GM23338 (cell line): ENCODE results near the gene GNAS. TPM values are rescaled to one million over a fixed set of nuclear protein-coding genes. Genes with fewer than 3 reads are reported as not detected.

ENCODE experiments used
- ATAC-seq: fragments of 200-7000 bp; cut with Tn5 transposase; 3 replicates; pipeline ENCODE4 v1.9.1; 2020
- DNase-seq: peaks from one replicate; pipeline ENCODE4 v3.0.0-alpha.2; 2015; ENCODE audit warnings: low spot score
- H2AFZ ChIP-seq: fragments of 200-600 bp; sonication (generic); 2 replicates; pipeline ENCODE4 v1.8.0; 2016; ENCODE audit warnings: antibody characterized with exemption, mild to moderate bottlenecking, moderate library complexity
- H3F3A ChIP-seq: fragments of 200-600 bp; sonication (generic); replicated peaks from 2 replicates; pipeline ENCODE4 v1.8.0; 2017; ENCODE audit warnings: antibody characterized with exemption, mixed run types, low read depth
- H3K27ac ChIP-seq: fragments of 200-600 bp; sonication (generic); 2 replicates; pipeline ENCODE4 v1.6.1; 2016; ENCODE audit warnings: low read depth
- H3K27me3 ChIP-seq: fragments of 200-600 bp; sonication (generic); 2 replicates; pipeline ENCODE4 v1.8.0; 2016; ENCODE audit warnings: mild to moderate bottlenecking, mixed run types, moderate library complexity; ENCODE audit not compliant: insufficient read depth
- H3K36me3 ChIP-seq: fragments of 200-600 bp; sonication (generic); 2 replicates; pipeline ENCODE4 v1.8.0; 2016; ENCODE audit warnings: mild to moderate bottlenecking; ENCODE audit not compliant: insufficient read depth
- H3K4me1 ChIP-seq: fragments of 200-600 bp; sonication (generic); 2 replicates; pipeline ENCODE4 v1.8.0; 2016; ENCODE audit warnings: mild to moderate bottlenecking, moderate library complexity; ENCODE audit not compliant: insufficient read depth
- H3K4me2 ChIP-seq: fragments of 200-600 bp; sonication (generic); 2 replicates; pipeline ENCODE4 v1.7.1; 2017; ENCODE audit warnings: mixed run types
- H3K4me3 ChIP-seq: fragments of 200-600 bp; sonication (generic); 2 replicates; pipeline ENCODE4 v1.6.1; 2016; ENCODE audit warnings: mixed run types
- H3K79me2 ChIP-seq: fragments of 200-600 bp; sonication (generic); replicated peaks from 2 replicates; pipeline ENCODE4 v1.8.0; 2017; ENCODE audit warnings: mild to moderate bottlenecking; ENCODE audit not compliant: insufficient read depth
- H3K9me2 ChIP-seq: fragments of 200-600 bp; sonication (generic); 2 replicates; pipeline ENCODE4 v1.8.0; 2017; ENCODE audit not compliant: insufficient read depth
- H4K20me1 ChIP-seq: fragments of 200-600 bp; sonication (generic); replicated peaks from 2 replicates; pipeline ENCODE4 v1.8.0; 2017; ENCODE audit warnings: mild to moderate bottlenecking; ENCODE audit not compliant: insufficient read depth
- H3K27ac Mint-ChIP-seq: 2 replicates; pipeline ENCODE4 v1.8.0; 2020; ENCODE audit warnings: inconsistent platforms, mild to moderate bottlenecking, moderate library complexity, mixed read lengths
- H3K27me3 Mint-ChIP-seq: 3 replicates; pipeline ENCODE4 v1.8.0; 2022; ENCODE audit warnings: low read depth, mild to moderate bottlenecking, moderate library complexity, mixed read lengths, inconsistent platforms; ENCODE audit not compliant: insufficient read depth, poor library complexity
- H3K36me3 Mint-ChIP-seq: 3 replicates; pipeline ENCODE4 v1.8.0; 2021; ENCODE audit warnings: low read depth, mild to moderate bottlenecking, inconsistent platforms, moderate library complexity, mixed read lengths
- H3K4me1 Mint-ChIP-seq: 3 replicates; pipeline ENCODE4 v1.8.0; 2020; ENCODE audit warnings: mild to moderate bottlenecking, inconsistent platforms, mixed read lengths
- H3K4me3 Mint-ChIP-seq: 3 replicates; pipeline ENCODE4 v1.8.0; 2021; ENCODE audit warnings: moderate library complexity, mild to moderate bottlenecking, inconsistent platforms, mixed read lengths
- H3K9me3 Mint-ChIP-seq: 3 replicates; pipeline ENCODE4 v1.8.0; 2020; ENCODE audit warnings: moderate library complexity, mild to moderate bottlenecking, inconsistent platforms, mixed read lengths
- CREB1 ChIP-seq: fragments of 250-450 bp; sonication (Bioruptor Pico); IDR thresholded peaks from 2 replicates; pipeline ENCODE4 v1.5.0; 2020; ENCODE audit warnings: low read depth, mild to moderate bottlenecking, moderate library complexity
- JUNB ChIP-seq: IDR thresholded peaks from one replicate; pipeline ENCODE4 v1.6.1; 2016; ENCODE audit warnings: antibody characterized with exemption; ENCODE audit not compliant: unreplicated experiment
- STAT1 ChIP-seq: IDR thresholded peaks from one replicate; pipeline ENCODE4 v1.6.1; 2016; ENCODE audit warnings: antibody characterized with exemption; ENCODE audit not compliant: unreplicated experiment
- ZNF331 ChIP-seq: fragments of 250-450 bp; sonication (Bioruptor Pico); IDR thresholded peaks from 2 replicates; pipeline ENCODE4 v1.5.0; 2020; ENCODE audit warnings: low read depth, mild to moderate bottlenecking, moderate library complexity
- polyA plus RNA-seq: library from polyadenylated mRNA; unstranded; fragments of >200 nt; fragmentation: Nextera tagmentation; extraction: Ambion mirVana; gene quantifications from 2 replicates; pipeline ENCODE4 v1.2.1, GENCODE V29; 2016
- total RNA-seq: library from RNA; depleted of rRNA; stranded (reverse); fragments of >200 nt; shearing (Covaris generic); gene quantifications from 2 replicates; pipeline ENCODE4 v1.2.3, GENCODE V29; 2014
- TF ChIP-seq, protein P1 (sequence below): fragments of 250-450 bp; sonication (Bioruptor Pico); IDR thresholded peaks from 2 replicates; pipeline ENCODE4 v1.5.0; 2020; ENCODE audit warnings: mild to moderate bottlenecking, moderate library complexity
- TF ChIP-seq, protein P2 (sequence below), 2 experiments: fragments of 200-600 bp in 1 of 2; sonication (generic) in 1 of 2; conservative IDR thresholded peaks; 2 replicates each; pipeline versions ENCODE4 v1.5.1 to v1.6.1; 2016 to 2017; ENCODE audit warnings: antibody characterized with exemption in 2 of 2, low read depth in 2 of 2, mild to moderate bottlenecking in 2 of 2, moderate library complexity in 1 of 2

GNAS gene
- total and polyA plus RNA-seq, 2 experiments from 2014 or later = 917 to 1,042 TPM

DNA sequence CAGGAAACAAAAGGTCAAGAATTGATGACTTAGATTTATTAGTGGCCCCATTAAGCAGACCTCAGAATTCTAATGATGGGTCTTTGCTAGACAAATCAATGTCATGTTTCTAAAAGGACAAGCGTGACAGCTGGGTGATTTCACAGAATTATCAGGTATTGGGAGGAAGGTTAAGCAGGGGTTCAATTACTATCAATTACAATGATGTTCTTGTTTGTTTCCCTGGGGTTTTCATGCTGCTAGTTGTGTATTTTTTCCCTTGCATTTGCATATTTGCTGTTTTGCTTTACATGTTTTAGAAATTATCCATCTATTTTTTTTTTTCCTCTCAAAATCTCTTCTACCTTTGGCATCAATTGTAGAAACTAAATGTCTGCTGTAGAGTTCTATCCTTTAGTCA lies 27.9 kb downstream of the GNAS start:
- peaks cover 73% of the 10 kb centered on the region for H3K4me1 ChIP-seq
- Mint-ChIP-seq H3K27ac (no peak overlapping the region), H3K36me3 (peaks cover 26% of the 10 kb centered on the region)

More for the DNA sequence above, 27.9 kb downstream of the GNAS start:
- Histone ChIP-seq H3K4me3 (no peak overlapping the region), H3K27ac (no peak overlapping the region), H3K9me2 (0 out of 2 replicates have a peak, but pooled peaks cover 5% of the 10 kb centered on the region), H3K4me2 (no peak overlapping the region), H3K27me3 (no peaks in the 10 kb centered on the region), H3F3A (peaks cover 5% of the 10 kb centered on the region; the same call in 1 of the 2 replicates), H3K79me2 (no peaks in the 10 kb centered on the region; the same call in 1 of the 2 replicates), H2AFZ (no peak overlapping the region), H3K36me3 (no peaks in the 10 kb centered on the region), H4K20me1 (no peaks in the 10 kb centered on the region)
- TF ChIP-seq JUNB (no peak), ZNF331 (no peak), CREB1 (no peak), STAT1 (no peak)
- TF ChIP-seq, protein P1, sequence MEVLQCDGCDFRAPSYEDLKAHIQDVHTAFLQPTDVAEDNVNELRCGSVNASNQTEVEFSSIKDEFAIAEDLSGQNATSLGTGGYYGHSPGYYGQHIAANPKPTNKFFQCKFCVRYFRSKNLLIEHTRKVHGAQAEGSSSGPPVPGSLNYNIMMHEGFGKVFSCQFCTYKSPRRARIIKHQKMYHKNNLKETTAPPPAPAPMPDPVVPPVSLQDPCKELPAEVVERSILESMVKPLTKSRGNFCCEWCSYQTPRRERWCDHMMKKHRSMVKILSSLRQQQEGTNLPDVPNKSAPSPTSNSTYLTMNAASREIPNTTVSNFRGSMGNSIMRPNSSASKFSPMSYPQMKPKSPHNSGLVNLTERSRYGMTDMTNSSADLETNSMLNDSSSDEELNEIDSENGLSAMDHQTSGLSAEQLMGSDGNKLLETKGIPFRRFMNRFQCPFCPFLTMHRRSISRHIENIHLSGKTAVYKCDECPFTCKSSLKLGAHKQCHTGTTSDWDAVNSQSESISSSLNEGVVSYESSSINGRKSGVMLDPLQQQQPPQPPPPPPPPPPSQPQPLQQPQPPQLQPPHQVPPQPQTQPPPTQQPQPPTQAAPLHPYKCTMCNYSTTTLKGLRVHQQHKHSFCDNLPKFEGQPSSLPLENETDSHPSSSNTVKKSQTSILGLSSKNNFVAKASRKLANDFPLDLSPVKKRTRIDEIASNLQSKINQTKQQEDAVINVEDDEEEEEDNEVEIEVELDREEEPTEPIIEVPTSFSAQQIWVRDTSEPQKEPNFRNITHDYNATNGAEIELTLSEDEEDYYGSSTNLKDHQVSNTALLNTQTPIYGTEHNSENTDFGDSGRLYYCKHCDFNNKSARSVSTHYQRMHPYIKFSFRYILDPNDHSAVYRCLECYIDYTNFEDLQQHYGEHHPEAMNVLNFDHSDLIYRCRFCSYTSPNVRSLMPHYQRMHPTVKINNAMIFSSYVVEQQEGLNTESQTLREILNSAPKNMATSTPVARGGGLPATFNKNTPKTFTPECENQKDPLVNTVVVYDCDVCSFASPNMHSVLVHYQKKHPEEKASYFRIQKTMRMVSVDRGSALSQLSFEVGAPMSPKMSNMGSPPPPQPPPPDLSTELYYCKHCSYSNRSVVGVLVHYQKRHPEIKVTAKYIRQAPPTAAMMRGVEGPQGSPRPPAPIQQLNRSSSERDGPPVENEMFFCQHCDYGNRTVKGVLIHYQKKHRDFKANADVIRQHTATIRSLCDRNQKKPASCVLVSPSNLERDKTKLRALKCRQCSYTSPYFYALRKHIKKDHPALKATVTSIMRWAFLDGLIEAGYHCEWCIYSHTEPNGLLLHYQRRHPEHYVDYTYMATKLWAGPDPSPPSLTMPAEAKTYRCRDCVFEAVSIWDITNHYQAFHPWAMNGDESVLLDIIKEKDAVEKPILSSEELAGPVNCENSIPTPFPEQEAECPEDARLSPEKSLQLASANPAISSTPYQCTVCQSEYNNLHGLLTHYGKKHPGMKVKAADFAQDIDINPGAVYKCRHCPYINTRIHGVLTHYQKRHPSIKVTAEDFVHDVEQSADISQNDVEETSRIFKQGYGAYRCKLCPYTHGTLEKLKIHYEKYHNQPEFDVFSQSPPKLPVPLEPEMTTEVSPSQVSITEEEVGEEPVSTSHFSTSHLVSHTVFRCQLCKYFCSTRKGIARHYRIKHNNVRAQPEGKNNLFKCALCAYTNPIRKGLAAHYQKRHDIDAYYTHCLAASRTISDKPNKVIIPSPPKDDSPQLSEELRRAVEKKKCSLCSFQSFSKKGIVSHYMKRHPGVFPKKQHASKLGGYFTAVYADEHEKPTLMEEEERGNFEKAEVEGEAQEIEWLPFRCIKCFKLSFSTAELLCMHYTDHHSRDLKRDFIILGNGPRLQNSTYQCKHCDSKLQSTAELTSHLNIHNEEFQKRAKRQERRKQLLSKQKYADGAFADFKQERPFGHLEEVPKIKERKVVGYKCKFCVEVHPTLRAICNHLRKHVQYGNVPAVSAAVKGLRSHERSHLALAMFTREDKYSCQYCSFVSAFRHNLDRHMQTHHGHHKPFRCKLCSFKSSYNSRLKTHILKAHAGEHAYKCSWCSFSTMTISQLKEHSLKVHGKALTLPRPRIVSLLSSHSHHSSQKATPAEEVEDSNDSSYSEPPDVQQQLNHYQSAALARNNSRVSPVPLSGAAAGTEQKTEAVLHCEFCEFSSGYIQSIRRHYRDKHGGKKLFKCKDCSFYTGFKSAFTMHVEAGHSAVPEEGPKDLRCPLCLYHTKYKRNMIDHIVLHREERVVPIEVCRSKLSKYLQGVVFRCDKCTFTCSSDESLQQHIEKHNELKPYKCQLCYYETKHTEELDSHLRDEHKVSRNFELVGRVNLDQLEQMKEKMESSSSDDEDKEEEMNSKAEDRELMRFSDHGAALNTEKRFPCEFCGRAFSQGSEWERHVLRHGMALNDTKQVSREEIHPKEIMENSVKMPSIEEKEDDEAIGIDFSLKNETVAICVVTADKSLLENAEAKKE (CRISPR knock-in tag) = no peak
- TF ChIP-seq, protein P2, sequence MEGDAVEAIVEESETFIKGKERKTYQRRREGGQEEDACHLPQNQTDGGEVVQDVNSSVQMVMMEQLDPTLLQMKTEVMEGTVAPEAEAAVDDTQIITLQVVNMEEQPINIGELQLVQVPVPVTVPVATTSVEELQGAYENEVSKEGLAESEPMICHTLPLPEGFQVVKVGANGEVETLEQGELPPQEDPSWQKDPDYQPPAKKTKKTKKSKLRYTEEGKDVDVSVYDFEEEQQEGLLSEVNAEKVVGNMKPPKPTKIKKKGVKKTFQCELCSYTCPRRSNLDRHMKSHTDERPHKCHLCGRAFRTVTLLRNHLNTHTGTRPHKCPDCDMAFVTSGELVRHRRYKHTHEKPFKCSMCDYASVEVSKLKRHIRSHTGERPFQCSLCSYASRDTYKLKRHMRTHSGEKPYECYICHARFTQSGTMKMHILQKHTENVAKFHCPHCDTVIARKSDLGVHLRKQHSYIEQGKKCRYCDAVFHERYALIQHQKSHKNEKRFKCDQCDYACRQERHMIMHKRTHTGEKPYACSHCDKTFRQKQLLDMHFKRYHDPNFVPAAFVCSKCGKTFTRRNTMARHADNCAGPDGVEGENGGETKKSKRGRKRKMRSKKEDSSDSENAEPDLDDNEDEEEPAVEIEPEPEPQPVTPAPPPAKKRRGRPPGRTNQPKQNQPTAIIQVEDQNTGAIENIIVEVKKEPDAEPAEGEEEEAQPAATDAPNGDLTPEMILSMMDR (conservative IDR thresholded peaks at IDR 0.05; ENCODE audit: low read depth in 2 of 2) = no peak
- H3K9me3 Mint-ChIP-seq = no peaks in the 10 kb centered on the region
- ATAC-seq = no peak
- H3K4me3 Mint-ChIP-seq = no peak overlapping the region
- H3K4me1 Mint-ChIP-seq = peaks cover 85% of the 10 kb centered on the region
- DNase-seq = no peak
- peaks cover 6% of the 10 kb centered on the region for H3K27me3 Mint-ChIP-seq
